Spleen (tissue), 7 donors: ENCODE measurements around the gene INAVA.

Experiments
- POLR2A ChIP-seq, 3 donors: fragments of 450-650 bp; IDR thresholded peaks; one replicate each; pipeline ENCODE4 v1.5.1; 2017; ENCODE audit warnings: antibody characterized with exemption in 3 of 3, mild to moderate bottlenecking in 1 of 3
- POLR2AphosphoS5 ChIP-seq, 3 donors: sonication (generic); formaldehyde crosslinking; IDR thresholded peaks; one replicate each; pipeline ENCODE4 v1.5.1; 2017; ENCODE audit warnings: antibody characterized with exemption in 3 of 3
- TF ChIP-seq, protein P1 (sequence below), 11 experiments: fragments of 200-600 bp in 7 of 11; fragments of 450-650 bp in 4 of 11; sonication (generic) in 4 of 11; IDR thresholded peaks in 8 of 11; conservative IDR thresholded peaks in 3 of 11; 1 replicate in 7 of 11; 2 replicates in 4 of 11; pipeline versions ENCODE4 v1.4.0 to v1.8.0; 2016 to 2021; ENCODE audit warnings: antibody characterized with exemption in 11 of 11, inconsistent platforms in 4 of 11, mild to moderate bottlenecking in 1 of 11
- donor health status: DM: no; HTN: no; CAD: no; lungs with moderate emphysema.
- donor health status: DM: no; HTN: no; CAD: no.
- donor health status: DM: no; HTN: no; CAD: no.

DNA sequence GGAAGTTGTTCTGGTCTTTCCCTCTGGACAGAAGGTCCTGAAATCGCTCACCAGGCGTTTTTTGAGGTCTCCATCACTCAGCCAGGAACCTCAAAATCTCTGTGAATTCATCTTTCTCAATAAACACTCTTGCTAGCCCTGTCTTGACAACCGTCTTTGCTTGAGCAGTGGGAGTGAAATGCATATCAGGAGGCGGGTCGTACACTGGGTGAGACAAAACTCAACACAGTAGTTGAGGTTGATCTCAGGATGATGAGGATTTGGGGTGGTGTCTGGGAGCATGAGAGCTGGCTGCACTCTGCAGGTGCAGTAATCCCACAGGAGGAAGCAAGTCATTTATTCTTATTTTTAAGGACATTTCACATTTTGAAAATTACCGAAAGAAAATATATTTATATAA is 20.0 kb upstream of the INAVA start:
- TF ChIP-seq, protein P1, sequence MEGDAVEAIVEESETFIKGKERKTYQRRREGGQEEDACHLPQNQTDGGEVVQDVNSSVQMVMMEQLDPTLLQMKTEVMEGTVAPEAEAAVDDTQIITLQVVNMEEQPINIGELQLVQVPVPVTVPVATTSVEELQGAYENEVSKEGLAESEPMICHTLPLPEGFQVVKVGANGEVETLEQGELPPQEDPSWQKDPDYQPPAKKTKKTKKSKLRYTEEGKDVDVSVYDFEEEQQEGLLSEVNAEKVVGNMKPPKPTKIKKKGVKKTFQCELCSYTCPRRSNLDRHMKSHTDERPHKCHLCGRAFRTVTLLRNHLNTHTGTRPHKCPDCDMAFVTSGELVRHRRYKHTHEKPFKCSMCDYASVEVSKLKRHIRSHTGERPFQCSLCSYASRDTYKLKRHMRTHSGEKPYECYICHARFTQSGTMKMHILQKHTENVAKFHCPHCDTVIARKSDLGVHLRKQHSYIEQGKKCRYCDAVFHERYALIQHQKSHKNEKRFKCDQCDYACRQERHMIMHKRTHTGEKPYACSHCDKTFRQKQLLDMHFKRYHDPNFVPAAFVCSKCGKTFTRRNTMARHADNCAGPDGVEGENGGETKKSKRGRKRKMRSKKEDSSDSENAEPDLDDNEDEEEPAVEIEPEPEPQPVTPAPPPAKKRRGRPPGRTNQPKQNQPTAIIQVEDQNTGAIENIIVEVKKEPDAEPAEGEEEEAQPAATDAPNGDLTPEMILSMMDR (IDR thresholded peaks at IDR 0.05 in 8 of 11, conservative IDR thresholded peaks at IDR 0.05 in 3 of 11) = no peak
- TF ChIP-seq POLR2A (IDR thresholded peaks at IDR 0.05) (no peak), POLR2AphosphoS5 (IDR thresholded peaks at IDR 0.05) (no peak)
